Stimulated activated CD4-positive, alpha-beta T cell treated with anti-CD3 and anti-CD28 coated beads, Interleukin-12 subunit alpha, Interleukin-12 subunit beta, amount 100 ng/mL, for 4 hours (primary cell): Measurements from ENCODE around the gene SLC49A3.
"Not testable (repeated sequence)": the region's sequence is repeated elsewhere in the genome, so short reads cannot be mapped to it uniquely, and the experiment has no call there.

Experiments used
- DNase-seq: peaks from one replicate; pipeline ENCODE4 v3.0.0-alpha.2; 2020

Gene SLC49A3

DNA sequence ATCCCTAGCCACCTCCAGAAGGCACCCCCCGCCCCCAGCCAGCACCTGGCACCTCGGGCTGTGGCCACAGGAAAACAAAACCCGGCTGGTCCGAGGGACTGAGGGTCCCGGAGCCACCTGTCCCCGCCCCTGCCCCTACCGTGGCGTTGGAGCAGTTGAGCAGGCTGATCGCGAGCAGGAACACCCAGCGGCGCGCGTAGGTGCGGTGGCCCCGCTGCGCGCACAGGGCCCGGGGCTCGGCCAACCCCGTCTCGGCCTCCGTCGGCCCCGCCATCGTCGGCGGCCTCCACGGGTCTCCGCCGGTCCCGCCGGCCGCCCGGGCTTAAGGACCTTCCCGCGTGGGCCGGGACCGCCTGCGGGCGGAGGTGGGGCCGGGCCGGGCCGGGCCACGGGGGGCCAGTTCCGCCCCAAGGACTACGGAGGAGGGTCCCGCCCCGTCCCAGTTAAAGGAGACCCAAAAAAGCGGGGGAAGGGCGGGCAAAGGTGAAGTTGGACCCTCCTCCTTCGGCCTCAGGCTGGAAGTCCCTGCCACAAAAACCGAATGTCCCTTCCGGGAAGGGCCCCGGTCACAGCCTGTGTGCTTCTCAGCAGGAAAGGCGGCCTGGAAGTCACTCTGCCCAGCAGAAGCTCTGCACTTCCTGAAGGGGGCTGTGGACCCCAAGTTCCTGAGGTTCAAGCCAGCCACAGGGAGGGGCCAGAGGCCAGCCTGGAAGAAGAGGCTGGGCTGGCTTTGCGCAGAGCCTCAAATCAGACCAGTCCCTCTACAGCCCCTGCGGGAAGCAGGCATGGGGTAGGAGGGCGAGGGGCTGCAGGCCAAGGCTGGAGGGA, at the start of gene SLC49A3:
TSS of gene SLC49A3 (minus strand) at position 298 of the 828 bp plus-strand sequence. CDS start at position 274, 24 bp downstream.
- DNase-seq, result no peak

DNA sequence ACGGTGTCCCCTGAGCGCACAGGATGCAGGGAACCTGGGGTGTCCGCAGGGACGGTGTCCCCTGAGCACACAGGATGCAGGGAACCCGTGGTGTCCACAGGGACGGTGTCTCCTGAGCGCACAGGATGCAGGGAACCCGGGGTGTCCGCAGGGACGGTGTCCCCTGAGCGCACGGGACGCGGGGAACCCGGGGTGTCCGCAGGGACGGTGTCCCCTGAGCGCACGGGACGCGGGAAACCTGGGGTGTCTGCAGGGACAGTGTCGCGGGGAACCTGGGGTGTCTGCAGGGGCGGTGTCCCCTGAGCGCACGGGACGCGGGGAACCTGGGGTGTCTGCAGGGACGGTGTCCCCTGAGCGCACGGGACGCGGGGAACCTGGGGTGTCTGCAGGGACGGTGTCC, 47.6 kb upstream of the SLC49A3 start:
- DNase-seq, result not testable (repeated sequence)

DNA sequence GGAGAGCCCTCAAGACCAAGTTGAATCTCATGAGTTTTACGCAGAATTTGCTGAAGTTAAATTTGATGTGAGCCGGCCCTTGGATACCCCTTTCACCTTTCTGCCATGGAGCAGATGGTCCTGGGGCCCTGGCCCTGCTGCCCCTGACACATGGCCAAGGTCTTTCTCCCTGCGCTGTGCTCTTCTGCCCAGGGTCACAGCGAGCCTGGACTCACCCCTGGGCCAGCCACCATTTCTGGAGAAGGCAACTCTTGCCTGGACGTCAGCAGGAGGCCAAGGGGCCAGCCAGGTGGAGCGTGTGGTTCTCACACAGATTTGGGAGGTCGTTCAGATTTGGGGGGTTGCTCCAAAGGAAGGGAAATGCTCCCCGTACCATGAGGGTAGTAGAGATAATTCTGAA, 46.6 kb upstream of the SLC49A3 start:
- no peak for DNase-seq

DNA sequence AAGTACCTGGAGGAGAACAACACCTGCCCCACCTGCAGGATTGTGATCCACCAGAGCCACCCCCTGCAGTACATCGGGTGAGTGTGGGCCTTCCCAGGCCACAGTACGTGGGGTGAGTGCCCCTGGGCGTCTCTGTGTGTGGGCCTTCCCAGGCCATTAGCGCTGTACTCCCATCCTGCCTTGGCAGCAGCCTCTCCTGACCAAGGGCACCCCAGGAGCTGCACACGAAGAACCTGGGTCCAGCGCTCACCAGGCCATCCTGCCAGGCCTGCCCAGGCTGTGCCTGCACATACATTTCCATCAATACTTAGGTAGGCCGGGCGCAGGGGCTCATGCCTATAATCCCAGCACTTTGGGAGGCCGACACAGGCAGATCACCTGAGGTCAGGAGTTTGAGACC, 46.0 kb upstream of the SLC49A3 start:
- DNase-seq, result no peak

DNA sequence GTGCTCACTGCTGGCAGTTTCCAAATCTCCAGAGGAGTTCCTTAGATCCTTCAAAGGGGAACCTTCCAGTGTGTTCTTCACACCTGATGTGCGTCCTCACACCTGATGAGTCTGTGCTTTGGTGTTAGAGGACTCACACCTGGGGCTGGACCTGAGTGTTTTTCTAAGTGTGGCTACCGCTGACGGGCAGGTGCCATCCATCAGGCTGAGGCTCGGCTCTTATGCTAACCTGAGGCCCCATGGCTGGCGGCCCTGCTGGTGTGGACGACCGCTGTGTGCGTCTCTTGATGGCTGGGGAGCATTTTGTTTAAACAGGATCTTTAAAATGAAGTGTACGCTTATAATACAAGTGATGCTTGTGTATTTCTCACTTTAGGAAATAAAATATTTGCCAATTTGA, 45.1 kb upstream of the SLC49A3 start:
- no peak for DNase-seq

DNA sequence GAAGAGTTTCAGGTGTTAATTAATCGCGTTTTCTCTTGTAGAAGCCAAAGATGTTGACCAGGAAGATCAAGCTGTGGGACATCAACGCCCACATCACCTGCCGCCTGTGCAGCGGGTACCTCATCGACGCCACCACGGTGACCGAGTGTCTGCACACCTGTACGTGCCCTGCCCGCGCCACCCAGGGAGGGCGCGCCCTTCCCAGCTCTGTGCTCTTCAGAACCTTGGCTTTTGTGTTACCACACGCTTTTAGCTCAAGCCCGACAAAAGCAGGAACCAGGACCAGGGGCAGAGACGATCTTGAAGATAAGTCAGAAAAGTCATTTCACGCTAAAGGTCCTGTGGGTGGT, 44.7 kb upstream of the SLC49A3 start:
- no peak for DNase-seq

- DNase-seq, result no peak
Measured at GRCh38 chr4:732911-733630, 44.1 kb upstream of the SLC49A3 start.

DNA sequence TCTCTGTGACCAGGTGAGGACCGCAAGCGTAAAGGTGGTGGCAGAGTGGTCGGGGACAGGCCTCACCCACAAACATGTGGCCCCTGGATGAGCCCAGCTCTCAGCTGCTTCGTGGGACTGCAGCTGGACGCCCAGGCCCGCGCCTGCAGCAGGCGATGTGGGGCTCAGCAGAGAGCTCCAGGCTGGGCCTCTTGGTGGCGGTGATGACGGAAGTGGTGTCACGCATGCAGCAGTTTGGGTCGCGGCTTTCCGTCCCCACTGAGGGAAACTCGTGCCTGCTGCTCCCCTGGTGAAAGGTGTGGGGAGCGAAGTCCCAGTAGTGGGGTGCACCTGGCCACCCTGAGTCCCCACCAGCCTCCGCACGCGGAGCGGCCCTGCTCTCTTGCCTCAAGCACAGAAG, 43.5 kb upstream of the SLC49A3 start:
- DNase-seq, result no peak

DNA sequence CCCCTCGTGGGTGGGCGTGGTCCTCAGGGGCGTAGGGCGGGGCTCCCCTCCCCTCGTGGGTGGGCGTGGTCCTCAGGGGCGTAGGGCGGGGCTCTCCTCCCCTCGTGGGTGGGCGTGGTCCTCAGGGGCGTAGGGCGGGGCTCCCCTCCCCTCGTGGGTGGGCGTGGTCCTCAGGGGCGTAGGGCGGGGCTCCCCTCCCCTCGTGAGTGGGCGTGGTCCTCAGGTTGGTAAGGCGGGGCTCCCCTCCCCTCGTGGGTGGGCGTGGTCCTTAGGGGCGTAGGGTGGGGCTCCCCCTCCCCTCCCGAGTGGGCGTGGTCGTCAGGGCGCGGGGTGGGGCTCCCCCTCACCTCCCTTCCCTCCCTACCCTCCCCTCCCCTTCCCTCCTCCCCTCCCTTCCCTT, 43.0 kb upstream of the SLC49A3 start:
- DNase-seq, result not testable (repeated sequence)

DNA sequence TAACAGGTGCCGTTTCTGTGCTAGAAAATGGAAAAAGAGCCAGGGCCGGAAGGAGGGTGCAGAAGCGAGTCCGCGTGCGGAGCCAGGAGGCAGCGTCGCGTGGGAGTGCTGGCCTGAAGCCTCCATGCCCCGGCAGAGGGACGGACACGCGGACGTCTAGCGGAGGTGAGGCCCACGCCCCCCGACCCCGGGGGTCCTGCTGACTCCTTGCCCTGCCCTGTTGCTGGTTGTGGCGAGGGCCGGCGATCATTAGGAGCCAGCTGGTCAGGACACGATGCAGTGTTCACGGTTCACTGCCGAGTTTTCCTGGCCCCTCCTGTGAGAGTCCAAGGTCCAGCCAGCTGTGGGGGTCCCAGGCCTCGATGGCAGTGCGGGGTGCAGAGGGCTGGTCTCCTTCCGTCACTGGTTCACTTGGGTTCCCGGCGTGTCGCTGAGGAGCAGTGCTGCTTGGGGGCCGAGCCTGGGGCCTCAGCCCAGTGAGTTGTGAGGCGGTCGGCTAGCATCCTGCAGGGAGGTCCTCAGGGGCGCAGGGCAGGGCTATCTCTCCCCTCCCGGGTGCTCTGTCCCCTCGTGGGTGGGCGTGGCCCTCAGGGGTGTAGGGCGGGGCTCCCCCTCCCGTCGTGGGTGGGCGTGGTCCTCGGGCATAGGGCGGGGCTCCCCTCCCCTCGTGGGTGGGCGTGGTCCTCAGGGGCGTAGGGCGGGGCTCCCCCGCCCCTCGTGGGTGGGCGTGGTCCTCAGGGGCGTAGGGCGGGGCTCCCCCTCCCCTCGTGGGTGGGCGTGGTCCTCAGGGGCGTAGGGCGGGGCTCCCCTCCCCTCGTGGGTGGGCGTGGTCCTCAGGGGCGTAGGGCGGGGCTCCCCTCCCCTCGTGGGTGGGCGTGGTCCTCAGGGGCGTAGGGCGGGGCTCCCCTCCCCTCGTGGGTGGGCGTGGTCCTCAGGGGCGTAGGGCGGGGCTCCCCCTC, 42.3 kb upstream of the SLC49A3 start:
- DNase-seq, result not testable (repeated sequence)

- DNase-seq, result no peak
Measured at GRCh38 chr4:730511-730910, 41.6 kb upstream of the SLC49A3 start.

DNA sequence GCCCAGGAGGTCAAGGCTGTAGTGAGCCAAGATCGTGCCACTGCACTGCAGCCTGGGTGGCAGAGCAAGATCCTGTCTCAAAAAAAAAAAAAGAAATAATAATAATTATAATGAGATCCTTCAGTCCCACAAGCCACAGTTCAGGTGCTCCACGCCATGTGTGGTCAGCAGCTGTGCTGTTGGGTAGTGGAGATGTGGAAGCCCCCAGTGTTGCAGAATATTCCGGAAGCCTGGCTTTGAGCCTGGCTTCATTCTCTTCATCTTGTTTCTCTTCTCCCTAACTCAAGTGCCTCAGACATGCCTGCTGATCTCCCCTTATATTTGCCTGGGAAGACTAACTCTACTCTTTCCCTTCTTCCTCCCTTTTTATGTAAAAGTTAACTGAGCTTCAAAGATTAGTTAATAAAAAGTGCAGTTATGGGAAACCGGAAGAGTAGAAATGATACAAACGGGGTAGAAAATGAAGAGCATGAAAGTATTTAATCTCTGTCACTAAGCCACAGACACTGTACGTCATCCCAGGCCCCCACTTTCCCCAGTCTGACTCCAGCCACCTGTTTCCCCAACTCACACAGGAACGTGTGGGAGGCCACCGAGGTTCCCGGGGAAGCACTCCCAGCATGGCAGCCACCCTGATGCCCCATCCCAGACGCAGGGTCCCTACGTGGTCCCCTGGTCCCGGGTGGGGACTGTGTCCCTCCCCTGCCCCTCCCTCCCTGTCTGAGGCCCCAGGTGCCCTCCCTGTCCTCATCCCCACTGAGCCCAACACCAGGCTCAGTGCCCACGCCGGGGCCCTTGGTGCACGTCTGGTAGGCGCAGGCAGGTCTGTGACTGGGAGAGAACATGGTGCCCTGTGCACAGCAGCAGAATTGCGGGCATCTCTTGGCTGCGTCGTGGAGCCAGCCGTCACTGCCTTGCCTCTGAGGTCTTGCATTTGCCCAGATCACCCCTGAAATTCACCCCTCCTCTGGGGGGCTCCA, 40.7 kb upstream of the SLC49A3 start:
- no peak for DNase-seq

DNA sequence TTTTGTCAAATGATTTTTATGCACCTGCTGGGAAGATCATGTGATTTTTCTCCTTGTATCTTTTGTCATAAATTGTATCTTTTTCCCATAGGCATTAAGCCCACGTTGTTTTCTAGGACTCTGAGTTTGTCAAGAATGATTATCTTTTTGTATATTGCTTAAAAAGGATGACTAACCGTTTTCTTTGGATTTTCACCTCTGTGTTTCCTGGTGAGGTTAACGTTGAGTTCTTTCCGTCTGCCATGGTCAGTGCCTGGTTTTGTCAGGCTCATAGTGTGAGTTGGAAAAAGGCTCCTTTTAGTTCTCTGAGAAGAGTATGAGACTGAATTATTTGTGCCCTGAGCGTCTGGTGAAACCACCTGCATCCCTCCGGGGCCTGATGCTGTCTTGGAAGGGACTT, 38.6 kb upstream of the SLC49A3 start:
- DNase-seq, result no peak

- DNase-seq, result no peak
Measured at GRCh38 chr4:726838-727237, 37.9 kb upstream of the SLC49A3 start.

- DNase-seq, result no peak
Measured at GRCh38 chr4:726235-726787, 37.4 kb upstream of the SLC49A3 start.

- DNase-seq, result no peak
Measured at GRCh38 chr4:725391-726234, 36.7 kb upstream of the SLC49A3 start.

- no peak for DNase-seq
Measured at GRCh38 chr4:723751-724530, 35.0 kb upstream of the SLC49A3 start.

DNA sequence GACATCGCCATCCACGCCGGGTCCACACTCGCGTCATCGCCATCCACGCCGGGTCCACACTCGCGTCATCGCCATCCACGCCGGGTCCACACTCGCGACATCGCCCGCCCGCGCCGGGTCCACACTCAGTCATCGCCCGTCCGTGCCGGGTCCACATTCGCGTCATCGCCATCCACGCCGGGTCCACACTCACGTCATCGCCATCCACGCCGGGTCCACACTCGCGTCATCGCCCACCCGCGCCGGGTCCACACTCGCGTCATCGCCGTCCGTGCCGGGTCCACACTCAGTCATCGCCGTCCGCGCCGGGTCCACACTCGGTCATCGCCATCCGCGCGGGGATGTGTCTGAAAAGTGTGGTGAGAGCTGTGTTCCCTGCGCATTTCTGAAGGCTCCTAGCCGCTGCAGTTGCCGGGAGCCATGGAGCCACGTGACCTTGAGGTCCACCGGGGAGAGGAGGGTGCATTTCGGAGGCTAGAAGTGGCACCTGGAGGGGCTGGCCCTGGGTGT, 34.0 kb upstream of the SLC49A3 start:
- no peak for DNase-seq

- no peak for DNase-seq
Measured at GRCh38 chr4:722169-722725, 33.3 kb upstream of the SLC49A3 start.
